HL-60 (cell line): ENCODE data around the gene RD3L.

Source experiments
- SPI1 ChIP-seq: IDR thresholded peaks from 2 replicates; pipeline ENCODE4 v1.6.1; 2012; ENCODE audit warnings: low read depth, mild to moderate bottlenecking, borderline replicate concordance
- TF ChIP-seq, protein P1 (sequence below): IDR thresholded peaks from one replicate; pipeline ENCODE4 v1.5.1; 2011; ENCODE audit warnings: low read length, control low read depth, inconsistent platforms; ENCODE audit not compliant: insufficient read depth

DNA sequence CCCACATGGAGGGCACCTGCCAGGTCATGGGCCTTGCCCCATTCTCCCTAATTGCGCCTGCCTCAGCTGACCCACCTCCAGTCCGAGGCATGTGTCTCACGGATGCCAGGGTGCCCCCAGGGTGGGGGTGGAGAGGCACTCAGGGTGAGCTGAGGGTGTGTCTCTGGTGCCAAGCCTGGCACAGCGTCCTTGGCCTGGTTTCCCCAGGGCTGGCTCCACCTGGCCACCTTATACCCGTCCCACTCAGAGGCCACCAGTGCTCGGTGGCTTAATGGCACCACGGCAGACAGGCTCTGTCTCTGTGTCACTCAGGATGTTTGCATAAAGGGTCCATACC is 47.6 kb downstream of the RD3L start:
- TF ChIP-seq, protein P1, sequence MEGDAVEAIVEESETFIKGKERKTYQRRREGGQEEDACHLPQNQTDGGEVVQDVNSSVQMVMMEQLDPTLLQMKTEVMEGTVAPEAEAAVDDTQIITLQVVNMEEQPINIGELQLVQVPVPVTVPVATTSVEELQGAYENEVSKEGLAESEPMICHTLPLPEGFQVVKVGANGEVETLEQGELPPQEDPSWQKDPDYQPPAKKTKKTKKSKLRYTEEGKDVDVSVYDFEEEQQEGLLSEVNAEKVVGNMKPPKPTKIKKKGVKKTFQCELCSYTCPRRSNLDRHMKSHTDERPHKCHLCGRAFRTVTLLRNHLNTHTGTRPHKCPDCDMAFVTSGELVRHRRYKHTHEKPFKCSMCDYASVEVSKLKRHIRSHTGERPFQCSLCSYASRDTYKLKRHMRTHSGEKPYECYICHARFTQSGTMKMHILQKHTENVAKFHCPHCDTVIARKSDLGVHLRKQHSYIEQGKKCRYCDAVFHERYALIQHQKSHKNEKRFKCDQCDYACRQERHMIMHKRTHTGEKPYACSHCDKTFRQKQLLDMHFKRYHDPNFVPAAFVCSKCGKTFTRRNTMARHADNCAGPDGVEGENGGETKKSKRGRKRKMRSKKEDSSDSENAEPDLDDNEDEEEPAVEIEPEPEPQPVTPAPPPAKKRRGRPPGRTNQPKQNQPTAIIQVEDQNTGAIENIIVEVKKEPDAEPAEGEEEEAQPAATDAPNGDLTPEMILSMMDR: no peak
- no peak for TF ChIP-seq SPI1
